Erythroblast (primary cell): Measurements from ENCODE around the gene TRABD2B.

Experiments
- DNase-seq, 2 experiments: peaks; one replicate each; lab custom pipeline; 2025; lab: John Stamatoyannopoulos, UW
- GATA1 ChIP-seq: IDR thresholded peaks from 2 replicates; pipeline ENCODE4 v1.6.1; 2011; ENCODE audit warnings: low read depth, mild to moderate bottlenecking, control low read depth, low read length, moderate library complexity
- POLR2A ChIP-seq: IDR thresholded peaks from 2 replicates; pipeline ENCODE4 v1.6.1; 2011; ENCODE audit warnings: mild to moderate bottlenecking, low read length

The TRABD2B gene

GRCh38 chr1:47914218-47914938 lies 82.8 kb downstream of the TRABD2B start:
- TF ChIP-seq GATA1 (no peak), POLR2A (no peak)
- no peak for DNase-seq

GRCh38 chr1:47913225-47913823 lies 83.9 kb downstream of the TRABD2B start:
- no peak for DNase-seq
- TF ChIP-seq GATA1 (no peak), POLR2A (no peak)

GRCh38 chr1:47912756-47913155 lies 84.4 kb downstream of the TRABD2B start:
- DNase-seq: no peak
- no peak for TF ChIP-seq GATA1
- no peak for TF ChIP-seq POLR2A

DNA sequence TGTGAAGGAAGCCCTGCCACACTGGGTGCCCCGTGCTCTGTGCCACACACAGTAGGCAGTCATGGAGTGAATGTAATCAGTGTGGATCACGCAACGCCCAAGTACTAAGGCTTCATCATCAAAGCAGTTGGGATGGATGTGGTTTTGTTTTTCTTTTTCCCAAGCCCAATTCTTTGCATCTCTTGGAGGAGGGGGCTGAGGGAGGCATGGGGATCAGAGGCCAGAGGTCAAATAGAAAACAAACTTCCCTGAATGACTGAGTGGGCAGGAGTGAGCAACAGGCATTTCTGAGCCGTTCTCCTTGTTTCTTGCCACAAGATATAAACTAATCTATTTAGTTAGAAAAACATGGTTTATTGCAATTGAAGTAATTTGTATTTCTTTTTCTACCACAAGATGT lies 85.3 kb downstream of the TRABD2B start:
- TF ChIP-seq POLR2A: no peak
- no peak for TF ChIP-seq GATA1
- DNase-seq: no peak

DNA sequence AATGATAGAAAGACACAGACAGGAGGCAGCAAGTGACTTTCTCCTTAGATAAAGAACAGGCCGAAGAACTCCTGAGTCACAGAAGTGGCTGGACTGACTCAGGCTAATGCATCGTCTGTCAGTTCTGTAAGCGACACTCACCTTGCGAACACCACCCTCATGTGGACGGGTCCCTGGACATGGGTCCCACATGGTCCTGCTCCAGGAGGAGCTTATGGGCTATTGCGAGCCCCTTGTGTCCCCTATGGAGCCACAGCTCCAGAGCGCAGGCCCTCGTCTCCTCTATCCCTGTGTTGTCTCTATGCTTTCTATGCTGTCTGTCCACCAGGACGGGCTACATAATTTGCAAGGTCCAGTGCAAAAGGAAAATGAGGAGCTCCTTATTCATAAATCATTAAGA lies 85.8 kb downstream of the TRABD2B start:
- TF ChIP-seq POLR2A (no peak), GATA1 (no peak)
- no peak for DNase-seq

- TF ChIP-seq GATA1 (no peak), POLR2A (no peak)
- no peak for DNase-seq
Observed at GRCh38 chr1:47908258-47908657, 88.9 kb downstream of the TRABD2B start.

- DNase-seq: no peak
Observed at GRCh38 chr1:47907177-47907528, 90.0 kb downstream of the TRABD2B start.

GRCh38 chr1:47906527-47907176 lies 90.5 kb downstream of the TRABD2B start:
- TF ChIP-seq GATA1: no peak
- no peak for TF ChIP-seq POLR2A
- DNase-seq: no peak

More at GRCh38 chr1:47907177-47907528, 90.0 kb downstream of the TRABD2B start:
- no peak for TF ChIP-seq POLR2A

GRCh38 chr1:47906009-47906432 lies 91.2 kb downstream of the TRABD2B start:
- no peak for DNase-seq
- TF ChIP-seq POLR2A (no peak), GATA1 (no peak)

- DNase-seq: no peak
- TF ChIP-seq POLR2A (no peak), GATA1 (no peak)
Observed at GRCh38 chr1:47903723-47904122, 93.5 kb downstream of the TRABD2B start.

- TF ChIP-seq POLR2A (no peak), GATA1 (no peak)
Observed at GRCh38 chr1:47901001-47901575, 96.1 kb downstream of the TRABD2B start.

GRCh38 chr1:47898133-47898845 lies 98.9 kb downstream of the TRABD2B start:
- no peak for TF ChIP-seq GATA1
- TF ChIP-seq POLR2A: no peak
- DNase-seq: no peak

More at GRCh38 chr1:47901001-47901575, 96.1 kb downstream of the TRABD2B start:
- no peak for DNase-seq

DNA sequence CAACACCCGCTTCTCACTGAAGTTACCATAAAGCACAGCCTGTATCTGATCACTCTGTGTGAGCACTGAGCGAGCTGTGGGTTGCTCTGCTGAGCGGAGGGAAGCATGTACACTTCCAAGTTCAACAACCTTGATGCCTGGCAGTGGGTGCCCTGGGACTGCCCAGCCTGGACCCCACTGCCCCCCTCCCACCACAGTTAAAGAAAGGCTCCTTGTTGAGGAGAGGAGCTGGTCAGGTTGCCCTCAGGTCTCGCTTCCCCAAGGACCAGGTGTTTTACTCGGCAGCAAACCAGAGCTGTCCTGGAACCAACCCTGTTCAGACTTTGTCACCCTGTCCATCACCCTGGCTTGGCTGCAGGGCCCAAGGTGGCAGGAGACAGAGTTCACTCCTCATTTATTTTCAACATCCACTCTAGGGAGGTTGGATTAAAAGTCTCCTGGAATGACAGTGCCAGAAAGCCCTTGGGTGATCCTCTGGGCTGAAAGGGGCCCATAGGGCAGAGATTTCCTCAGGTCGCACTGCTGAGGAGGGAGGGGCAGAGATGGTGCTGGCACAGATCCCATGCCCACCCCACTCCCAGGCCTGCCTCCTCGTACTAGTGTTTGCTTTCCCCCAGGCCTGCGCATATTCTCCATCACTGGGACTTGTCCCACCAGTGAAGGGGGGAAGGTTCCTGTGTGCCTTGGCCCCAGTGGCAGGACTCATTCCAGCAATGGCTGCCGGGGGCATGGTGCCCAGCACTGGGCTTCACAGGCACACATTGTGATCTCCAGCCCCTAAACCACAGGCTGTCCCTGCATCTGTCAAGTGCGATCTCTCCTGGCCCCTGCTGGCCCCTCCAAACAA lies 101.7 kb downstream of the TRABD2B start:
- DNase-seq: no peak
- no peak for TF ChIP-seq POLR2A
- no peak for TF ChIP-seq GATA1
